ENCODE data around the gene HOXC12. TPM values are rescaled to one million over a fixed set of nuclear protein-coding genes. Genes with fewer than 3 reads are reported as not detected.

HOXC12 gene
- total RNA-seq, 4 donors from 2014 or later = not detected

DNA sequence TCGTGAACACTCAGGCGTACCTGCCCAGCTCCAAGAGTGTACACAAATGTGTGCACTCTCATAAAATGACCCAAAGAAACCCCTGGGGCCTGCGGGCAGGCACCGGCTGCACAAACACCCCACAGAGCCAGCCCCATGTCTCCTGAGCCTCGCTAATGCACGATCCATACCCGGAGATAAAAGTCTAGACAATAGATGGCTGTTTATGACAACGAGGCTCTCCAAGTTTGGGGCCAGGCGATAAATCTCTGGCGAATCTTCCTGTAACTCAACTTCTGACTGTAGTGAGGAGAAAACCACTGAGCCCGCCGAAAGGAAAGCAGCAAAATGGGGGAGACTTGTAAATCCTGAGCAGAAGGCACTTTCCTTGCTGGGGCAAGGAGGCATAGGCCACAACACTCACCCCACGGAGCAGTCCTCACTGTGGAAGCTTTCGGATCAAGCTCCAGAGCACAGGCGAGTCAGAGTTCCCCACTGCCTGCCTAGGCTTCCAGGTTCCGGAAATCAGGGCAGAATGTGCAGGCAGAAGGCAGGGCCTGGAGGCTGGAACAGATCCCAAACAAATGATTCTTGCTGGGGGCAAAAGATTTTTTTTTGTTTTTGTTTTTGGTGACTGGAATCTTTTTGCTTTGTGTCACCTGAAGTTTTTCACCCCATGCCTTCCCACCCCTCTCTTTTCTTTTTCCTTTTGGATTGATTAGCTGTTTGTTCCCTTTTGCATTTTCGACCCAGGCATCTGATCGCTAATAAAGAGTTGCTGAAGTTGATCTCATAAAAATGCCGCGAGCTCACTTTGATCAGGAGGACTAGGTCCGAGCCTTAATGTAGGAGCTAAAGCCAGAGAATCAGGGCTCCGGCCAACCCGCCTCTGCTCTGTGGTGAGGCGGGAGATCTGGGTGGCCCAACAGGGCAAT, 13.8 kb downstream of the HOXC12 start:
- no peak overlapping the region for H3K27ac ChIP-seq
- intact Hi-C loops (cut with DNase I) = no loop called here
- 30 to 40% methylated on average over 15 to 18 of the region's 24 CpGs for WGBS, 2 donors

DNA sequence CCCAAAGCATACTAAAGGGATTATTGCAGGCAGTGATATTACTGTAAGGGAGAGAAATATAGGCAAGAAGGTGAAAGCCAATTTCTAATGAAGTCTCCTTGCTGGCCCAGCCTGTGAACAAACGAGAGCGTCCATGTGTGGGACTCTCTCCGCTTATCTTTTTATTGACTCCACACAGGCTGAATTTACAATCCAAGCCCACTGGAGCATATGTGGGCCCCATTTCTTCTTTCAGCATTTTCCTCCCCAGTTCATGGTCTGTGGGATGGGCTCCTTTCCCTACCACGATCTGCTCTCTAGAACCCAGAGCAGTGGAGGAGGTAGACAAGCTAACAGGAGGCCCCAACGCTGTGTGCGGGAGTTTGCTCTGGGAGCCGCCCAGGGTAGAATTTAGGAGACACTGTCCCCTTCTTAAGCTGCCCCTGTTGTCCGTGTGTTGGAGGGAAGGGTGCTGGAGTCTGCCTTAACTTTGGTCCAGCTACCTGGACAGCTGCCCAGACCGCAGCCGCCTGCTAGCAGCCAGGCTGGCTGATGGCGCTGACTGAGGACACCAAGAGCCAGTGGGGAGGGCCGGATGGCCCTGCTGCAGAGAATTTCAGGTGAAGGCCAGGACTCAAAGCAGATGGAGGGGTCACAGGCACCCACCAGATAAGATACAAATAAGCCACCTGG, 15.0 kb downstream of the HOXC12 start:
- Histone ChIP-seq H3K4me3 (no peak overlapping the region), H3K36me3 (no peaks in the 10 kb centered on the region), H3K27ac (no peak overlapping the region), H3K9me3 (no peaks in the 10 kb centered on the region), H3K27me3 (peaks cover 32 to 100% (median 87%) of the 10 kb centered on the region in 4 donors), H3K4me1 (peaks cover 16 to 36% (median 21%) of the 10 kb centered on the region in 3 donors)
- 27 to 44% methylated on average over 6 to 9 of the region's 12 CpGs for WGBS, 2 donors
- intact Hi-C loops (cut with DNase I) = no loop called here
- no peak for TF ChIP-seq POLR2A (IDR thresholded peaks at IDR 0.05)
- TF ChIP-seq, protein P1, sequence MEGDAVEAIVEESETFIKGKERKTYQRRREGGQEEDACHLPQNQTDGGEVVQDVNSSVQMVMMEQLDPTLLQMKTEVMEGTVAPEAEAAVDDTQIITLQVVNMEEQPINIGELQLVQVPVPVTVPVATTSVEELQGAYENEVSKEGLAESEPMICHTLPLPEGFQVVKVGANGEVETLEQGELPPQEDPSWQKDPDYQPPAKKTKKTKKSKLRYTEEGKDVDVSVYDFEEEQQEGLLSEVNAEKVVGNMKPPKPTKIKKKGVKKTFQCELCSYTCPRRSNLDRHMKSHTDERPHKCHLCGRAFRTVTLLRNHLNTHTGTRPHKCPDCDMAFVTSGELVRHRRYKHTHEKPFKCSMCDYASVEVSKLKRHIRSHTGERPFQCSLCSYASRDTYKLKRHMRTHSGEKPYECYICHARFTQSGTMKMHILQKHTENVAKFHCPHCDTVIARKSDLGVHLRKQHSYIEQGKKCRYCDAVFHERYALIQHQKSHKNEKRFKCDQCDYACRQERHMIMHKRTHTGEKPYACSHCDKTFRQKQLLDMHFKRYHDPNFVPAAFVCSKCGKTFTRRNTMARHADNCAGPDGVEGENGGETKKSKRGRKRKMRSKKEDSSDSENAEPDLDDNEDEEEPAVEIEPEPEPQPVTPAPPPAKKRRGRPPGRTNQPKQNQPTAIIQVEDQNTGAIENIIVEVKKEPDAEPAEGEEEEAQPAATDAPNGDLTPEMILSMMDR (IDR thresholded peaks at IDR 0.05) = no peak
- no peak for DNase-seq

More for the DNA sequence above, 13.8 kb downstream of the HOXC12 start:
- no peaks in the 10 kb centered on the region for H3K9me3 ChIP-seq
- DNase-seq = no peak
- H3K36me3 ChIP-seq = no peaks in the 10 kb centered on the region
- peaks cover 4 to 34% (median 13%) of the 10 kb centered on the region in 3 donors for H3K4me1 ChIP-seq
- H3K4me3 ChIP-seq = no peak overlapping the region
- TF ChIP-seq, protein P1 (IDR thresholded peaks at IDR 0.05) = no peak
- TF ChIP-seq POLR2A (IDR thresholded peaks at IDR 0.05) = no peak
- peaks cover 34 to 100% (median 89%) of the 10 kb centered on the region in 4 donors for H3K27me3 ChIP-seq

DNA sequence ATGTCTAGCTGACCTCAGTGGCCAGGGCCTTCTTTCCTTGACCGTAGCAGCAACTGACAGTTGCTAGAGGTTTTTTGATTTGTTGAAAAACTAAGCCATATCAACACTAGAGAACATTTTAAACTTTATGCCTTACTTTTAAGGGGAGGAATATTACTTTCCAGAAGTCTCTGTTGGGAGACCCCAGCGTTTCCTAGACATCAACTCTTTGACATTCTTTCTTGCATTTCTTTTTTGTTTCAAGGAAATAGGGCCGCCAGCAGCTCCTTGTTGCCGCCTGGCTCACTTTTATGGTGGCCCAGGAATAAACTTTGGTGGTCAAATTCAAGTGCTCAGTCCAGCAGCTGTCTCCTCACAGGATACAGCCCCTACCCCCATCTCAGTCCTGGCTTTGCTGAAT, 15.7 kb downstream of the HOXC12 start:
- Histone ChIP-seq H3K36me3 (no peaks in the 10 kb centered on the region), H3K27ac (no peak overlapping the region), H3K4me3 (no peak overlapping the region), H3K4me1 (peaks cover 20 to 40% (median 28%) of the 10 kb centered on the region in 3 donors), H3K9me3 (no peaks in the 10 kb centered on the region), H3K27me3 (peaks cover 31 to 100% (median 87%) of the 10 kb centered on the region in 4 donors)
- DNase-seq = no peak
- WGBS, 2 donors = 38 to 39% methylated on average over 4 of the region's 4 CpGs
- TF ChIP-seq, protein P1 (IDR thresholded peaks at IDR 0.05) = no peak
- no peak for TF ChIP-seq POLR2A (IDR thresholded peaks at IDR 0.05)
- intact Hi-C loops (cut with DNase I) = no loop called here

DNA sequence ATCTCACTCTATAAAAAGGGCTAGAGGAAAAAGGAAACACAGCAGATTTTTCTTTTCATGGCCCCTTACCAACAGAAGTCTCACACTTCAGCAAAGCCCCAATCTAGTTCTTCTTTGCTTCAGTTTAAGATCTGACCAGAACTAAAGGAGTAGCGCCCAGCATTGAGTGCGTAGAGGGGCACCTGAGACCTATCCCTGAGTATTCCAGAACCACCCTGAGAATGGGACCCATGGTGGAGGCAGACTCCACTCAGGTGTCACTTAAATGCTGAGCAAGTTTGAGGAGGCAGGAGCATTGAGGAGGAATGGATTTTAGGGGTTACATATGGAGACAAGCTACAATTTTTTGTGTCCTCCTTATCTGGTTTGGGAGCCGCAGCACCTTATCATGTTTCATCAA, 16.4 kb downstream of the HOXC12 start:
- H3K9me3 ChIP-seq = no peaks in the 10 kb centered on the region
- H3K27me3 ChIP-seq = peaks cover 25 to 100% (median 87%) of the 10 kb centered on the region in 4 donors
- no peak for DNase-seq
- 78 to 83% methylated on average over 3 of the region's 3 CpGs for WGBS, 2 donors
- no peak overlapping the region for H3K27ac ChIP-seq
- TF ChIP-seq, protein P1 (IDR thresholded peaks at IDR 0.05) = no peak
- TF ChIP-seq POLR2A (IDR thresholded peaks at IDR 0.05) = no peak
- intact Hi-C loops (cut with DNase I) = no loop called here
- no peak overlapping the region for H3K4me3 ChIP-seq
- H3K36me3 ChIP-seq = no peaks in the 10 kb centered on the region
- H3K4me1 ChIP-seq = peaks cover 20 to 35% (median 25%) of the 10 kb centered on the region in 3 donors

DNA sequence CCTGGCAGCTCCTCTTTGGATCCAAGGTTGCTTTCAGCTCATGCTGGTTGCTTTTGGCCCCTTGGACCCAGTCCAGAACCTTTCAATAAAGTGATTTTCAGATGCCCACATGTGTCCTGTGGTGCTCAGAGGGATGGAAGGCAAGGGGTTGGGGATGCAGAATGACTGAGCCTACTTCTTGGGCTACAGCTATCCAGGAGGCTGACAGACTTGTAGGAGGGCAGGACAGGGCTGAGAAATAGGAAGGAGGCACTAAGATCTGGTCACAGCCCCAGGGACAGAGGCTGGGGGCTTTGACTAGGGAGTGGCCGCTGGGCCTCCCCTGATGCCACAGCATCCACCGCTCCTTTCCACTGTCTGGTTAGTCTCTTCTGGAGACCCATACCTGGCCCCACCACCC, 17.0 kb downstream of the HOXC12 start:
- H3K4me3 ChIP-seq = no peak overlapping the region
- peaks cover 24 to 100% (median 87%) of the 10 kb centered on the region in 4 donors for H3K27me3 ChIP-seq
- intact Hi-C loops (cut with DNase I) = no loop called here
- H3K9me3 ChIP-seq = no peaks in the 10 kb centered on the region
- 42 to 80% methylated on average over 2 of the region's 2 CpGs for WGBS, 2 donors
- no peak for TF ChIP-seq POLR2A (IDR thresholded peaks at IDR 0.05)
- TF ChIP-seq, protein P1 (IDR thresholded peaks at IDR 0.05) = no peak
- H3K27ac ChIP-seq = no peak overlapping the region
- peaks cover 20 to 30% (median 21%) of the 10 kb centered on the region in 3 donors for H3K4me1 ChIP-seq
- DNase-seq = no peak
- no peaks in the 10 kb centered on the region for H3K36me3 ChIP-seq

All from esophagus squamous epithelium (tissue), 5 donors.